AG04449 (cell line): ENCODE measurements around the gene G6PC3.

Experiments used
- CTCF ChIA-PET: fragments of 350-600 bp; formaldehyde crosslinking; extraction: SDS; loops from one replicate; lab custom pipeline; 2021; ENCODE audit warnings: antibody characterized with exemption; lab: Yijun Ruan, JAX
- POLR2A ChIA-PET: fragments of 400-600, 350-600 bp; formaldehyde crosslinking; extraction: SDS; loops from one replicate; lab custom pipeline; 2020; ENCODE audit warnings: antibody characterized with exemption, inconsistent platforms; lab: Yijun Ruan, JAX
- DNase-seq: peaks from one replicate; pipeline ENCODE4 v3.0.0-alpha.2; 2010; ENCODE audit warnings: low read depth, low spot score
- H3K4me3 ChIP-seq: 2 replicates; pipeline ENCODE4 v1.5.1; 2011; ENCODE audit warnings: low read depth, mild to moderate bottlenecking, control low read depth, low read length
- CTCF ChIP-seq: IDR thresholded peaks from one replicate; pipeline ENCODE4 v1.5.1; 2011; ENCODE audit warnings: mild to moderate bottlenecking, moderate library complexity, low read length, control low read depth, inconsistent platforms; ENCODE audit not compliant: insufficient read depth; ENCODE audit errors: missing control alignments

G6PC3 gene

GRCh38 chr17:44120851-44121605, 50.5 kb downstream of the G6PC3 start:
- no peak for DNase-seq
- no peak for TF ChIP-seq CTCF
- H3K4me3 ChIP-seq, result no peak overlapping the region; the same call in 1 of the 2 replicates
- ChIA-PET POLR2A (interaction anchor here (1.1 to 1.9 kb wide), 2 partner anchors 10 to 24 kb away, joined by 4 to 8 read pairs; no protein-coding TSS in a partner anchor), CTCF (interaction anchor here (0.9 to 5.6 kb wide), 5 partner anchors 9 to 177 kb away, joined by 3 to 66 read pairs (median 5); no protein-coding TSS in a partner anchor)

GRCh38 chr17:44121997-44122815, 51.7 kb downstream of the G6PC3 start:
- no peak for DNase-seq
- ChIA-PET POLR2A (interaction anchor here (1.7 to 1.9 kb wide), 2 partner anchors 11 to 20 kb away, joined by 4 to 8 read pairs; partner anchors contain the start of gene HROB), CTCF (interaction anchor here (1.4 to 5.6 kb wide), 8 partner anchors 10 to 178 kb away, joined by 4 to 66 read pairs (median 6); no protein-coding TSS in a partner anchor)
- H3K4me3 ChIP-seq, result peak overlapping the region; percentile 76
- no peak for TF ChIP-seq CTCF

- DNase-seq, result no peak
Observed at GRCh38 chr17:44122816-44123355, 52.4 kb downstream of the G6PC3 start.

GRCh38 chr17:44123356-44124117, 53.0 kb downstream of the G6PC3 start, which contains the start of gene HDAC5:
HDAC5 (minus strand) TSS chr17:44123641; CDS start chr17:44117515, 6,126 bp downstream.
- POLR2A ChIA-PET, result interaction anchor here (0.8 to 1.7 kb wide), 8 partner anchors 13 to 57 kb away, joined by 3 to 8 read pairs (median 4); partner anchors contain the start of genes G6PC3, HROB and LSM12
- DNase-seq, result peak; percentile 46
- peak within 1 kb of the TSS; percentile 76 for H3K4me3 ChIP-seq

More at GRCh38 chr17:44122816-44123355, 52.4 kb downstream of the G6PC3 start:
- CTCF ChIA-PET, result interaction anchor here (0.8 to 5.6 kb wide), 14 partner anchors 10 to 178 kb away, joined by 3 to 66 read pairs (median 6); partner anchors contain the start of genes LSM12 and TMUB2
- TF ChIP-seq CTCF, result no peak
- POLR2A ChIA-PET, result interaction anchor here (0.9 to 1.9 kb wide), 7 partner anchors 12 to 52 kb away, joined by 3 to 8 read pairs (median 4); partner anchors contain the start of genes G6PC3 and HROB
- H3K4me3 ChIP-seq, result peak overlapping the region; percentile 76

More at GRCh38 chr17:44123356-44124117, 53.0 kb downstream of the G6PC3 start, which contains the start of gene HDAC5:
- CTCF ChIA-PET, result interaction anchor here (0.8 to 5.6 kb wide), 14 partner anchors 9 to 179 kb away, joined by 3 to 66 read pairs (median 6); partner anchors contain the start of genes LSM12 and TMUB2
- TF ChIP-seq CTCF, result peak; percentile 74
